Activated CD4-positive, alpha-beta T cell treated with anti-CD3 and anti-CD28 coated beads, Interleukin-10, Interleukin-2, amounts not matched to agents 100 ng/mL and 50 ng/mL, durations not matched to agents 16 hours and 8 hours (primary cell): Measurements from ENCODE around the gene ZDHHC4.
A peak's percentile ranks its signal among the peaks of the same experiment; 100 is the strongest.

Source experiments
- DNase-seq: peaks from one replicate; pipeline ENCODE4 v3.0.0-alpha.2; 2020

Gene ZDHHC4

DNA sequence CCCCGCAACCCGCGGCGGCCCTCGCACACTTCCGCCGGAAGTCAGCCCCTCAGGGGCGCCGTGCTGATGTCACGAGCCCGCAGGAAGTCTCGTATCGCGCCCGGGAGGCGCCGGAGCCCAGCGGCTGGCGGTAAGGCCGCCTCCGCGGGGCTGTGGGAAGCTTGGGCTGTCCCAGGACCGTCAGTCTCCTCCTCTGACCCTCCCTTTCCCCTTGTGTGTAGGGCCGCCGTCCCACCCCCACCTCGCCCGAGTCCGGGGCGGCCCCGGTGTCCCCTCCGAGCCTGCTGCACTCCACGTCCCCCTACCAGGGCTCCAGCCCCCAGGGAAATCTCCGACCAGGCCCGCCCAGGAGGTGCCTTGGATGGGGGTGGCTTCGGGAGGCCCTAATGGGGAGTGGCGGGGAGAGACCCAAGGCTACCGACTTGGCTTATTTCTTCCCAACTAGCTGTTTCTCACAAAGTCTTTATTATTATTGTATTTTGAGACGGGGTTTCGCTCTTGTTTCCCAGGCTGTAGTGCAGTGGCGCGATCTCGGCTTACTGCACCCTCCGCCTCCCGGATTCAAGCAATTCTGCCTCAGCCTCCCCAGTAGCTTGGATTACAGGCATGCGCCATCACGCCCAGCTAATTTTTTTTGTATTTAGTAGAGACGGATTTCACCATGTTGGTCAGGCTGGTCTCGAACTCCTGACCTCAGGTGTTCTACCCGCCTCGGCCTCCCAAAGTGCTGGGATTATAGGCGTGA is at the start of gene ZDHHC4:
Gene ZDHHC4 (plus strand): TSS at position 86 of the 745 bp plus-strand sequence. CDS start 3,108 bp downstream, outside the sequence.
- DNase-seq = peak; percentile 95

DNA sequence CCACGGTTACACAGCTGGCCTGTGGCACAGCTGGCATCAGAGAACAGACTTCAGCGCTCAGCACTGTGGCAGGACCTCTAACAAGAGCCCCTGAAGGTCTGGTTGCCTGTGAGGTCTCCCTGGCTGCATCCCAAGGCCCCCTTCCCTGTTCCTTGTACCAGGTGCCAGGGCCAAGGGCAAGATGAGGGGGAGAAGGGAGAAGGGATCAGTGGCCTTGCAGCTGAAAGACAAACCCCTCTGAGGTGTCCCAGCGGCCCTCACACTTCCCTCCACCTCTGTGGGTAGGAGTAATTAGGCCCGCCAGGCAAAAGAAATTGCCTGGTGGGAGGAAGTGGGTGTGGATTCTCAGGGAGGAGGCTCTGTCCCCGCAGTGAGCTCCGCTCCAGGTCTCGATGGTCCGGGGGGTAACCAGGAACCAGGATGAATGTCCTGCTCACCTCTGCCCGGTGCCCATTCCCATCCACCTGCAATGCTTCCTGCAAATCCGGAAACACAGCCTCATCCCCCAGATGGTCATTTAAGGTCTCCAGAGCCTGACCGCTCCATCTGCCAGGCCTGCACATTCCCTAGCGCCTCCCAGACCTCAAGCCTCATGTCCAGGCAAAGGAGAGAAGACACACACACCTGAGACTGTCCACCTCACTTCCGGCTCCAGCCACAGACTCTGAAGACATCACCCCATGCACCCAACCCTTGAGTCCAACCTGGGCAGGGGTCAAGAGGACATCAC is 48.7 kb upstream of the ZDHHC4 start:
- no peak for DNase-seq

DNA sequence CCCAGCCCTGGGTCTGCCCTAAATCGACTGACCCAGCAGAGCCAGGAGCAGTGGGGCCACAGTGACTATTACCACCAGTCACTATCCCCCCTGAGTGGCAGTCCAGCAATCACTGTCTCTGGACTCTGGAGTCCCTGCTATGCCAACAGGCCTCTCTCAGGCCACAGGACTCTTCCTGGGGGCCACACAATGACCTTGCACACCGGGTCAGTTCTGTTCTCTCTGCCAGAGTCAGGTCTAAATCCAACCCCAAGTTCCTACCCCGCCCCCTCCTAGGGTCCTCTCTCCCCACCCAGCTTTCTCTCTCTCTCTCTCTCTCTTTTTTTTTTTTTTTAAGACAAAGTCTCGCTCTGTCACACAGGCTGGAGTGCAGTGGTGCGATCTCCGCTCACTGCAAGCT is 47.6 kb upstream of the ZDHHC4 start:
- no peak for DNase-seq

DNA sequence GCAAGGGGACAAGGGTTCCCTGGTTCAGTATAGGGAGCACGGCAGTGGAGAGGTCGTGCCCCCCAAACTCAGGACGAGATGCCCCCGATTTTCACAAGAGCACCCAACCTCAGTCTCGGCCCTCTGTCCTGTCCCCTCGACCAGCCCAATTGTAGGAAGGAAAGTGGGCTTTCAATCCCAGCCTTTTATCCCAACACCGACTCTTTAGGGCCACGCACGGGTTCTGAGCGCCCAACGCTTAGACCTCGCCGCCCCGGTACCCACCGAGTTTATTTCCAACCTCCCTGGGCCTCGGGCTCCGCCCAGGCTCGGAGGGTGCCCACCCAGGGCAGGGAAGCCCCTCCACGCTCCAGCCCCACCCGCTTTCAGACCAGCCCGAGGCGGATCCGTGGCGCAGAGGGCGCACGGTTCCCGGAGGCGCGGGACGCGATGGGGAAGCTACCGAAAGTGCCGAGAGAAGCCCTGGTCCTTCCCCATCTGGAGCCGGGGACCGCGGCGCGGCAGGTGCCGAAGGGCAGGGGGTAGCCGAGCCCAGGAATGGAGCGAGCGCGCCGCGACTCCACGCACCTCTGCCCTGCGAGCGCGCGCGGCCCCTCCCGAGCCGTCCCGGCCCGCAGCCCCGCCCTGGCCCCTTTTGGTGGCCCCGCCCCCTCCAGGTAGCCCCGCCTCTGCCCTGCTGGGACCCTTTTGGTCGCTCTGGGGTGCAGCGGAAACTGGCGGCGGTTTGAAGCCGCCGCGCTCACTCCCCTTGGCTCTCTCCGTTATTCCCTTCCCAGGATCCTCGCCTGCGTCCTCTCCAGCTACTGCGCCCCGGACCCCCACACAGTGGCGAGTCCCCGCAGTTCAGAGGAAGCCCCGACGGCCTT is 46.4 kb upstream of the ZDHHC4 start:
- peak; percentile 49 for DNase-seq

DNA sequence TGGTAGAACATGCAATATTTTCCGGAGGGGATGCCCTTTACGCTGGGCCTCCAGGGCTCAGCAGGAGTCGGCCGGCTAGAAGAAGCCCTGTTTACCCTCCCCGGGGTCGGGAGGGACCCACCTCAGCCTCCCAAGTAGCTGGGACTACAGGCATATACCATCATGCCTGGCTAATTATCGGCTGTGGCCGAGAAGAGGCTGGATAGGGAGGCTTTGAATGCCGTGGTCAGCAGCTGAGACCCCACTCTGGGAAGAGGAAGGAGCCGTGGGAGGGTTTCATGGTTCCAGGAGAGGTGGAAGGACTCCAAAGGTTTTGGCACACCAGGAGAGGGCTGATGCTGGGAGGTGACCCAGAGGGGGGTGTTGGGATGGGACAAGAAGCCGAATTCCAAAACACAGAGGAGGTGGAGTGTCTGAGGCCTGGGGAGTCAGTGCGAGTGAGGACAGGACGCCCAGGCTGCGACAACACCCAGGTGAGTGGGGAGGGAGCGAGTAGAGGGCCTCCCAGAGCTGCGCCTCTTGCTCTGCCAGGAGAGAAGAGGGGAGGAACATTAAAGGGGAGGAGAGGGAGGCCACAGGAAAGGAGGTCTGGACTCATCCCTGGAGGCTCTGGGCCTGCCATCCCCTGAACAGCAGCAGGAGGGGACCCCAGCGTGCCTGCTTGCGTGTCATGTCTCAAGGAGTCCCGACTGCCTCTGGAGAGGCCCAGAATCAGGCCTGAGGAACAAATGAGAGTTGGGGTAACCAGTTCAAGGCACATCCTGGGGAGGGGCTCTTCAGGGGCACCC is 45.6 kb upstream of the ZDHHC4 start:
- DNase-seq = no peak

DNA sequence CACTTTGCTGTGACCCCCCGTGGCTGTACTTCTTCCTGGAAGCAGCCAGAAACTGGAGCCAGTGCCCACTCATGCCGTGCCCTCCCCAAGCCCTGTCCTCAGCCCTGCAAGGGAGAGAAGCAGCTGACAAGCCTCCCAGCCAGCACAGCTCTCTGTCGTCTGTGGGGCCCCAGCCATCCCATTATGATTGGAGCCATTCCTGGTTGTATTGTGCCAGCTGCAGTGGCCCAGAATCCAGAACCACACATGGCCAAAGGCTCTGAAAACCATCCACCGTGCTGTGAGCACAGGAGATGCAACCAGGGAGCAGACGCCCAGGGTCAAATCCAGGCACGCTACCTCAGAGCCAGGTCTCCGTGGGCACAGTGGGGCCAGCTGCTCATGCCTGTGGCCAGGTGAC is 44.7 kb upstream of the ZDHHC4 start:
- no peak for DNase-seq

DNA sequence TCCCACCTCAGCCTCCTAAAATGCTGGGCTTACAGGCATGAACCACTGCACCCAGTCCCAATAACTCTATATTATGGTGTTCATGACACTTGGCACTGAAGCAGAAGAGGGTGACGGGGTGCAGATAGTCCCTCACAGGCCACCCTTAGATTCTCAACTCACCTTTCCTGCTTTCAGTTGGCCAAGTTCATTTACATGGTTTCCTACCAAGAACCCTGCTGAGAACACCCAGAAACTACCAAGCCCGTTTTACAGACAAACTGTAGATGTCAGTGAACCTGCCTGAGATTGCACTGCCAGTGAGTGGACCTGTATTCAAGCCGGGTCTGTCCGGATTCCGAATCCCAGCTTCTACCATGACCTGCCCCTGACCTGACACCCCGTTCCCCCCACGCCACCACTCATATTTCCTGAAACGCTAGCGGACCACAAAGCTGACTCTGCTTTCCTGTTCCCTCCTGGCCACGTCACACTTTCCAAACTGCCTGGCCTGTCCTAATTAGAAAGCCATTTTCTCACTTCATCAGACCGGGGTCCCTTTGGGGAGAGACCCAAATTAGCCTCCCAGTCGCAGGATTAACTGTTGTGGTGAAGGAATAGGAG is 43.3 kb upstream of the ZDHHC4 start:
- DNase-seq = peak; percentile 34

DNA sequence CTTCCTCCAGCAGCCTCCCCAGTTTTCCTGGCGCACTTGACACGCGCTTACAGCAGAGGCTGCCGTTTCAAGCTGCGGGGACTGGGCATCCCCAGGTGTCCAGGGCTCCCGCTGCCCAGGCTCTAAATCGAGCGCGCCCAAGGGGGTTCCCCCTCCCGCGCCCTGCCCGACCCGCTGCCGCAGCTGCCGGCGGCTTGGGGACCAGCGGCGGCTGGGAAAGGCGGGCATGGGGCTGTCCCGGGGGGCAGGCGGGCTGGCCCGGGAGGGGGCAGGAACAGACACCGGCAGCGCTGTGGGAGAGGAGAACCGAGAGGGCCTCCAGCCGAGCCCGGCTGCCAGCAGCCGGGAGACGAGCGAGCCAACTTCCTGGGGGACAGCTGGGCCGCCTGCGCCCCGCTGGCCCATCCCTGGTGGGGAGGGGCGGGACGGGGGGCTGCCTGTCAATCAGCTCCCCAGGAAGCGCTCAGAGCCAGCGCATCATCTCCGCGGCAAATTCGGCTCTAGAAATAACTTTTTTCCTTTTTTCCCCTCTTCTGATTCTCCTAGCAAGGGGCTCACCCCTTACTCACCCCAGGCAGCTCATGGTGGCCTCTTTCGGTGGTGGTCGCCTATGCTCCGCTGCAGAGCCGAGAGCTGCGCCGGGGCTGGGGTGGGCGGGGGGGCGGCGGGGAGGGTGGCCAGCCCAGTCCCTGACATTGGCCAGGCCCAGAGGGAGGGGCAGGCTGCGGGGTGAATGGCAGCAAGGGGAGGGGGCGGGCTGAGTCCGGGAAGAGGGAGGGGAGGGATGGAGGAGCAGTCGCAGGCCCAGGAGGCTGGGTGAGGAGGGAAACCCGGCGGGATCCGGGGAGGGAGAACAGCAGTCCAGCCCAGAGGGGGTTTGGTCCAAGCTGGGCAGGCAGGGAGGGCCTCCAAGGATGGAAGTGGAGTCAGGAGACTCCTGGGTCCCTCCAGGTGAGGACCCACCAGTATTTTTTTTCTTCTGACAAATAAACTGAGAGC is 40.7 kb upstream of the ZDHHC4 start:
- DNase-seq = no peak

DNA sequence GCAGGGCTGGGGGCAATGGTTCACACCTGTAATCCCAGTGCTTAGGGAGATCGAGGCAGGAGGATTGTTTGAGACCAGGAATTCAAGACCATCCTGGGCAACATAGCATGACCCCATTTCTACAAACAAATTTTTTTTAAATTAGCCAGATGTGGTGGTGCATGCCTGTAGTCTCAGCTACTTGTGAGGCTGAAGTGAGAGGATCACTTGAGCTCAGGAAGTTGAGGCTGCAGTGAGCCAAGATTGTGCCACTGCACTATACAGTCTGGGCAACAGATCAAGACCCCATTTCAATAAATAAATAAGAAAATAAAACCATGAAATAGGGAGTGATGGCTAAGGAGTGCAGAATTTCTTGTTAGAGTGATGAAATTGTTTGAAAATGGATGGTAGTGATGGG is 34.9 kb upstream of the ZDHHC4 start:
- no peak for DNase-seq

DNA sequence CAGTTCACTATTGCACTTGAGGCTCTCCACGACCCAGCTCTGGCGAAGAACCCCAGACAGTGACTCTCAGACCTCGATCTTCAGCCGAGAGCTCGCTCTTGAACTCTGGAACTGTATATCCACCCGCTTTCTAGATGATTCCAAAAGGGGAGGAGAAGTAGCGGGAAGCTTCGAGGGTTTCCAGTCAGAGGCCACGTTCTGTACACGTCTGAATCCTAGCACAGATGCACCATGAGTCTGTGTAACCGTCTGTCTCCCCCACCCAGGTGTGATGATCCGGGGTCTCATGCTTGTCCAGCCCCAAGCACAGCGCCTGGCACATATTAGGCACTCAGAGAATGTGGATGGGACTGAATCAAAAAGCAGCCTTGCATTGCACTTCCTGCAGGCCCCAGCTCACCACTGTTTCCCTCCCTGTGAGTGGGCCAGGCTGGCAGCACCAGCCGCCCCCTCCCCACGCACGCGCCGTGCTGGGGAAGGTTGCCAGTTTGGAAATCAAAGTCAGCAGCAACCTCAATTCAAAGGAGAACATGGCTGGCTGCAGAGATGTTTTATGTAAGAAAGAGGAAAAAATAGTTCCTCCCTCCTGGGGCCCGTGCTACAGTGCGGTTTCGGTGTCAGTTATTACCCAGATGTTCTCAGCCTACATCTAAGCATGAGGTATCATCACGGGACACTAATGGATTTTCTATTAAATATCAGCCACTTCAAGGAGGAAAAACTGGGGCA is 31.7 kb upstream of the ZDHHC4 start:
- DNase-seq = no peak

DNA sequence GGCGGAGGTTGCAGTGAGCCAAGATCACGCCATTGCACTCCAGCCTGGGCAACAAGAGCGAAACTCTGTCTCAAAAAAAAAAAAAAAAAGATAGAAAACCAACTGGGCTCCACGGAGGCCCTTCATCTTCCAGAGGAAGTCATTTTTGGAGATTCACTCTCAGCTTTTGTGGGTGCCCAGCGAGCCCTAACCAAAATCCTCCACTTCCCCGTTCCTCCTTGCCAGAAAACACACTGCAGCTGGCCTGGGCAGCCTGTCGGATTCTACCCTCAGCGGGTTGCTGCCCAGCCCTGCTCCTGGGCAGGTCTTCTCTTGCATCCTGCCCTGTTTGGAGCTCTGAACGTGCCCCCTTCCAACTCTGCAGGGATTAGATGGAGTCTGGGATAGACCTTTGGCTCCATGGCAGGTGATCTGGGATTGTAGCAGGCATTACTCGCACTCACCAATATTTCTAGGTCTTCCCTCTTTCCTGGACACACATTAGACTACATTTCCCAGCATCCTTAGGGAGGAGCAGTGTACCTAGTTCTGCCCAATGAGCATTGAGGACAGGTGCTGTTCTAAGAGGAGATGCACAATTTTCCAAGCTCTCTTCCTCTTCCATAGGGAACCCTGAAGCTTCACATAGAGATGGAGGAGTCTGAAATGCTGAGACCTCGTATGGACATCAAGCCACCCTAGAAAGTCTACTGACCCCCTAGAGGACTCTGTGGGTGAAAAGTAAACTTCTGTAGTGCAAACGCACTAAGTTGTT is 30.6 kb upstream of the ZDHHC4 start:
- no peak for DNase-seq

DNA sequence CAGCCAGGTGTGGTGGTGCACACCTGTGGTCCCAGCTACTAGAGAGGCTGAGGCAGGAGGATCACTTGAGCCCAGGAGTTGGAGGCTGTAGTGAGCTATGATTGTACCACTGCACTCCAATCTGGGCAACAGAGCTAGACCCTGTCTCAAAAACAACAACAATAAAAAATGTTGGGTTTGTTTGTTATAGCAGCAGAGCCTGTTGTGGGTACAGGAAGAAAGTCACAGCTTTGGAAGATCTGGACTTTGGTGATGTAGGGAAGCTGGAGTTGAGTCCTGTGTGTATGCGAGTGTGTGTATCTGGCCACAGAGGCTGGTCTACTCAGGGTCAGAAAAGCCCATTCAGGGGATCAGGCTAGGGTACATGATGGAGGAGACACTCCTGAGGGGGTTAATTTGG is 29.9 kb upstream of the ZDHHC4 start:
- no peak for DNase-seq

DNA sequence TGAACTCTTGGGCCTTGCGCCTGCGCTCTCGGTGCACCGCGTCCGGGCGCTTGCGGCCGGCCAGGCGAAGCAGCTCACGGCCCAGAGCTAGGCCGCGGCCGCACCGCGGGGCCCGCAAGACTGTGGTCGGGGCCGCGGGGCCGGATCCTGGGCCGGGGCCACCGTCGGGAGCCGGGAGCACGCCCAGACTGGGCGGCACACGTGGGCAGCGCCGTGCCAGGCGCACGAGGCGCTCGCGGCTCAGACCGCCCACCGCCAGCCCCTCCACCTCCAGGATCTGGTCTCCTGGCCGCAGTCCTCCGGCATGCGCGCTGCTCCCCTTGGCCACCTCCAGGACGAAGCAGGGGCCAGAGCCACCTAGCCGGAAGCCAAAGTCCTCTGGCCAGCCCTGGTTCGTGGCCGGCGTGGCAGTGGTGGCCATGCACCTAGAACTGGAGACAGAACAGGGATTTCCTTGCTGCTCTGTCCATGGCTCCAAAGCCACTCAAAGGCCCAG is 26.2 kb upstream of the ZDHHC4 start, which contains the start of gene GRID2IP:
Gene GRID2IP (minus strand): TSS at position 446 of the 496 bp plus-strand sequence. CDS start 25 bp downstream, at position 421.
- DNase-seq = no peak

DNA sequence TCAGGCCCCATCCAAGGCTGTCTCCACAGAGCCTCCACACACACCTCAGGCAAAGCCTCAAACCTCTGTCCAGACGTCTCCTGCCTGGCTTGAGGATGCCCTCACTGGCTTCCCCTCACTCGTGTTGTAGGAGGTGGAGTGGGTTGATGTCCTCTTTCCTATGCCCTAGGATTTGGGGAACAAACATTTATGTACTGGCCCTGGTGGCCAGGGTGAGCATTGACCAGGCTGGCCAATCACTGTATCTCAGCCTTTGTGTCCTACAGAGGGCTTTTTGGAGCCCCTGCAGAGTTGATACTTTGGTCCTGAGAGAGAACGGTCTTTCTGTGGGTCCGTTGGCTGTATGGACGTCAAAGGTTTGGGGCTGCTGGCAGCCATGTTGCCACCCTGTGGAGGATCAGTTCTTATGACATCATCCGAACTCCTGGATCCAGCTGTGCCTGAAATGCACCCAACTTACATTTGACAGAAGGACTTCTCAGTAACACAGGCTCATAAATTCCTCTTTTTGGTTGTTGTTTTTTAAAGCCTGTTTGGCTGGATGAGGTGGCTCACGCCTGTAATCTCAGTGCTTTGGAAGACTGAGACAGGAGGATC is 23.7 kb upstream of the ZDHHC4 start:
- no peak for DNase-seq

DNA sequence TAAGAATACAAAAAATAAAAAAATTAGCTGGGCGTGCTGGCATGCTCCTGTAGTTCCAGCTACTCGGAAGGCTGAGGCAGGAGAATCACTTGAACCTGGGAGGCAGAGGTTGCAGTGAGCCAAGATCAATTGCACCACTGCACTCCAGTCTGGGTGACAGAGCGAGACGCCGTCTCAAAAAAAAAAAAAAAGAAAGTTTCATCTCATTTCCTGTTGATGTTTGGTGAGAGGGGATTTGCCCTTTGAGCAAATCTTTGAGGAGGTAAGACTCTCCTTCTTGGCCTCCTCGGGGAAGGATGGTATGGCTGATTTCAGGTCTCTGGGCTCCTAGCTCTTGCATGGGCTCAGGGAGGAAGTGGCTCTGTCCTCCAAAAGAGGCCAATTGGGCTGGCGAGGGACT is 22.4 kb upstream of the ZDHHC4 start:
- DNase-seq = no peak

DNA sequence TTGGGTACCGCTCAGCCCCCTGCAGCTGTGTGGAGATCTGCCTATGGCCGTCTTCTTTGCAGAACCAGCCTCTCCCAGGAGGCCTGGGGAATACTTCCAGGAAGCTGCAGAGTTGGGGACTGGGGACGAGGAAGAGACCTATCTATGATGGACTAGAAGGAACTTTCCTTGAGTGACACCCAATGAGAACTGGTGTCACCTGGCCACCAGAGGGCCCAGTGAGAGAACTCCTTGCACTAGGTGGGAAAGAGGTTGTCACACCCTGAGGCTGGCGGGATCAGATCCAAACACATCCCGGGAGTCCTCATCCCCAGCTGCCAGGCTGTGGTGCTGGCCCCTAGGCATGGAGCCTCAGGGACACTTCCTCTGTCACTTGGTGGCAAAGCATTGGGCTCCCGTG is 21.1 kb upstream of the ZDHHC4 start:
- DNase-seq = no peak

DNA sequence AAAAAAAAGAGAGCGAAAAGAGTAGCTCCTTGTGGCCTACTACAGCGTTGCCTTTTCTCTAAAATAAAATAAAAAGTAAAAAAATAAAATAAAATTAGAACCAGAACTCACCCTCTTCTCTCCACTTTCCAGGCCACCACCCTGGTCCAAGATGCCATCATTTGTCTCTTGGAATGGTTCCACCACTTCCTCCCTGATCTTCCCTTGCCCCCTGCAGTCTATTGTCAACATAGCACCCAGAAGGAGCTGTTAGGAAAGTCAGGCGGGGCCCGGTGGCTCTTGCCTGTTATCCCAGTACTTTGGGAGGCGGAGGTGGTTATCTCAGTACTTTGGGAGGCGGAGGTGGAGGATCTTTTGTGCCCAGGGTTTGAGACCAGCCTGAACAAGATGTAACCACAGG is 18.4 kb upstream of the ZDHHC4 start:
- DNase-seq = peak; percentile 13

DNA sequence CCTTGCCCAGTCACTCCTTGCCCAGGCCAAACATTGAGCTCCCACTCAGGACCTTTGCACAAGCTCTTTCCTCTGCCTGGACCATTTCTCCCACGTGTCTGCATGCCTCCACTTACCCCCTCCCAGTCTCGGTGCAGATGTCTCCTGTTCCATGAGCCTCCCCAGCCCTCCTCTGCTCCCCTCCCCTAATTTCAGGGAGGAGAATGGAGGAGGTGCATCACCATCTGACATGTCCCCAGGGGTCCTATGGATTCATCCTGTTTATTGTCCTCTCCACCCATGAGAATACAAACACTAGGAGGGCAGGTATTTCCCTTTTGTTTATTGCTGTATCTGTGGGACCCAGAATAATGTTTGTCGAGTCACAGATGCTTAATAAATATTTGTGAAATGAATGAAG is 17.4 kb upstream of the ZDHHC4 start:
- no peak for DNase-seq

DNA sequence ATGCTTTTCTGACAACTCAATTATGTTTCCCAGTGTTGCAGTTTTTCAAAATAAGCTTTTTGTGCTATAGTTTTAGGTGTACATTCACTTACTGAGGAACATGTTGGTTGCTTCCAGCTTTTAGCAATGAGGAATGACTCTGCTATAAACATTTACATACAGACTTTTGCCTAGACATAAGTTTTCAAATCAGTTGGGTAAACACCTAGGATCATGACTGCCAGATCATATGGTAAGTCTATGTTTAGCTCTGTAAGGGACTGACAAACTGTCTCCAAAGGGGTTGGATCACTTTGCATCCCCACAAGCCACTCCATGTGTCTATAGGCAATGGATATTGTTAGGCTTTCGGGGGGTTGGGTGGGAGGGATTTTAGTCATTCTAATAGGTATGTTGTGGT is 15.1 kb upstream of the ZDHHC4 start:
- no peak for DNase-seq
